Endothelial cell of umbilical vein (primary cell): ENCODE measurements around the gene PRKCQ.

Experiments
- EZH2 ChIP-seq: IDR thresholded peaks from 2 replicates; pipeline ENCODE4 v1.6.1; 2012; ENCODE audit warnings: borderline replicate concordance, low read depth, mild to moderate bottlenecking, moderate library complexity, low read length, inconsistent platforms; ENCODE audit not compliant: severe bottlenecking
- FOS ChIP-seq: IDR thresholded peaks from 2 replicates; pipeline ENCODE4 v1.6.1; 2011; ENCODE audit warnings: mild to moderate bottlenecking, low read length, moderate library complexity, borderline replicate concordance; ENCODE audit not compliant: insufficient read depth
- GATA2 ChIP-seq: IDR thresholded peaks from 2 replicates; pipeline ENCODE4 v1.7.0; 2011; ENCODE audit warnings: low read depth, mild to moderate bottlenecking, moderate library complexity, mixed read lengths, low read length; ENCODE audit not compliant: insufficient read length, insufficient read depth
- JUN ChIP-seq: IDR thresholded peaks from 2 replicates; pipeline ENCODE4 v1.6.1; 2011; ENCODE audit warnings: borderline replicate concordance, low read depth; ENCODE audit not compliant: insufficient read length, insufficient read depth
- MYC ChIP-seq: IDR thresholded peaks from one replicate; pipeline ENCODE4 v1.6.1; 2011; ENCODE audit warnings: mild to moderate bottlenecking, low read depth, low read length
- POLR2A ChIP-seq: IDR thresholded peaks from 2 replicates; pipeline ENCODE4 v1.6.1; 2012; ENCODE audit warnings: low read depth, mild to moderate bottlenecking, control low read depth, low read length
- POLR2AphosphoS5 ChIP-seq: IDR thresholded peaks from 2 replicates; pipeline ENCODE4 v1.6.1; 2012; ENCODE audit warnings: low read depth, mild to moderate bottlenecking, control low read depth, low read length, moderate library complexity; ENCODE audit not compliant: insufficient read depth
- TF ChIP-seq, protein P1 (sequence below), 2 donors: IDR thresholded peaks; 1 replicate in 1 of 2; 2 replicates in 1 of 2; pipeline ENCODE4 v1.5.1; 2011; ENCODE audit warnings: low read length in 2 of 2, mild to moderate bottlenecking in 2 of 2, moderate library complexity in 2 of 2, control low read depth in 1 of 2, inconsistent platforms in 1 of 2, low read depth in 1 of 2; ENCODE audit not compliant: insufficient read depth in 1 of 2; ENCODE audit errors: extremely low read depth in 1 of 2
- TF ChIP-seq, protein P2 (sequence below): IDR thresholded peaks from 2 replicates; pipeline ENCODE4 v1.6.1; 2011; ENCODE audit not compliant: insufficient read depth, insufficient read length

DNA sequence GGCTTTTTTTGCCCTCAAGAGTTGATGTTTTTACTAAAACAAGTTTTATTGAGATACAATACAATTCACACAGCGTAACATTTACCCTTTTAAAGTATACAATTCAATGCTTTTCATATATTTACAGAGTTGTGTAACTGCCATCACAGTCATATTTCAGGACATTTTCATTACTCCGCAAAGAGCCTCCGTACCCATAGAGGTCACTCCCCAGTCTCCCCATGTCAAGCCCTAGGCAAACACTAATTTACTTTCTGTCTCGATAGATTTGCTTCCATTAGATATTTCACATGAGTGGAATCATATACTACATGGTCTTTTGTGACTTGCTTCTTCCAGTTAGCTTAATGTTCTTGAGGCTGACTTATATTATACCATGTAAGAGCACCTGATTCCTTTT, 183.8 kb downstream of the PRKCQ start:
- TF ChIP-seq, protein P1, sequence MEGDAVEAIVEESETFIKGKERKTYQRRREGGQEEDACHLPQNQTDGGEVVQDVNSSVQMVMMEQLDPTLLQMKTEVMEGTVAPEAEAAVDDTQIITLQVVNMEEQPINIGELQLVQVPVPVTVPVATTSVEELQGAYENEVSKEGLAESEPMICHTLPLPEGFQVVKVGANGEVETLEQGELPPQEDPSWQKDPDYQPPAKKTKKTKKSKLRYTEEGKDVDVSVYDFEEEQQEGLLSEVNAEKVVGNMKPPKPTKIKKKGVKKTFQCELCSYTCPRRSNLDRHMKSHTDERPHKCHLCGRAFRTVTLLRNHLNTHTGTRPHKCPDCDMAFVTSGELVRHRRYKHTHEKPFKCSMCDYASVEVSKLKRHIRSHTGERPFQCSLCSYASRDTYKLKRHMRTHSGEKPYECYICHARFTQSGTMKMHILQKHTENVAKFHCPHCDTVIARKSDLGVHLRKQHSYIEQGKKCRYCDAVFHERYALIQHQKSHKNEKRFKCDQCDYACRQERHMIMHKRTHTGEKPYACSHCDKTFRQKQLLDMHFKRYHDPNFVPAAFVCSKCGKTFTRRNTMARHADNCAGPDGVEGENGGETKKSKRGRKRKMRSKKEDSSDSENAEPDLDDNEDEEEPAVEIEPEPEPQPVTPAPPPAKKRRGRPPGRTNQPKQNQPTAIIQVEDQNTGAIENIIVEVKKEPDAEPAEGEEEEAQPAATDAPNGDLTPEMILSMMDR (IDR thresholded peaks at IDR 0.05; ENCODE audit: extremely low read depth in 1 of 2, insufficient read depth in 1 of 2, low read depth in 1 of 2, low read length in 2 of 2), result no peak
- TF ChIP-seq POLR2AphosphoS5 (no peak), JUN (no peak), POLR2A (no peak), EZH2 (no peak), FOS (no peak), GATA2 (no peak), MYC (no peak)
- TF ChIP-seq, protein P2, sequence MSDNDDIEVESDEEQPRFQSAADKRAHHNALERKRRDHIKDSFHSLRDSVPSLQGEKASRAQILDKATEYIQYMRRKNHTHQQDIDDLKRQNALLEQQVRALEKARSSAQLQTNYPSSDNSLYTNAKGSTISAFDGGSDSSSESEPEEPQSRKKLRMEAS, result no peak
